Urinary bladder (tissue), 4 donors: ENCODE data around the gene NCBP3. TPM values are rescaled to one million over a fixed set of nuclear protein-coding genes. Genes with fewer than 3 reads are reported as not detected.
"Not testable (repeated sequence)": the region's sequence is repeated elsewhere in the genome, so short reads cannot be mapped to it uniquely, and the experiment has no call there.

Experiments
- DNase-seq: peaks from one replicate; pipeline ENCODE4 v3.0.0-alpha.2; 2015; ENCODE audit errors: extremely low spot score
- H3K27ac ChIP-seq: one replicate; pipeline ENCODE4 v1.5.1; 2013; ENCODE audit warnings: low read depth, mild to moderate bottlenecking, moderate library complexity
- H3K36me3 ChIP-seq: one replicate; pipeline ENCODE4 v1.6.1; 2013; ENCODE audit warnings: mild to moderate bottlenecking, moderate library complexity; ENCODE audit not compliant: insufficient read depth
- H3K4me1 ChIP-seq: one replicate; pipeline ENCODE4 v1.6.1; 2013; ENCODE audit warnings: mild to moderate bottlenecking, moderate library complexity; ENCODE audit not compliant: insufficient read depth
- H3K4me3 ChIP-seq: one replicate; pipeline ENCODE4 v1.5.1; 2013; ENCODE audit warnings: low read depth, low read length
- WGBS: extraction: QIAGEN DNeasy Blood & Tissue Kit; methylation state at CpG from one replicate; pipeline ENCODE4 v1.1.7; 2013; 5-methylcytosine and 5-hydroxymethylcytosine counted together
- polyA plus RNA-seq: library from polyadenylated mRNA; stranded (reverse); fragments of 200-250 nt; gene quantifications from one replicate; pipeline ENCODE4 v1.2.3, GENCODE V29; 2013
- total RNA-seq: library from RNA; depleted of rRNA; stranded (reverse); fragments of >200 nt; gene quantifications from one replicate; pipeline ENCODE4 v1.2.3, GENCODE V29; 2014
- donor health status: healthy with polysubstance abuse.
- donor health status: healthy.

The NCBP3 gene
- total and polyA plus RNA-seq, 2 donors: 21.2 to 42.0 TPM

GRCh38 chr17:3794152-3794551, 51.9 kb downstream of the NCBP3 start:
- H3K4me3 ChIP-seq, DNase-seq, H3K4me1 ChIP-seq, H3K27ac ChIP-seq, H3K36me3 ChIP-seq: not testable (repeated sequence)
- WGBS: 95% methylated on average over 9 of the region's 9 CpGs

GRCh38 chr17:3793258-3793657, 52.8 kb downstream of the NCBP3 start:
- H3K4me1 ChIP-seq, H3K4me3 ChIP-seq, H3K36me3 ChIP-seq, DNase-seq, H3K27ac ChIP-seq: not testable (repeated sequence)
- WGBS: 89% methylated on average over 7 of the region's 7 CpGs

- Histone ChIP-seq H3K36me3 (no peaks in the 10 kb centered on the region), H3K27ac (no peak overlapping the region), H3K4me1 (no peaks in the 10 kb centered on the region), H3K4me3 (no peak overlapping the region)
- DNase-seq: no peak
- 47% methylated on average over 6 of the region's 6 CpGs for WGBS
Measured at GRCh38 chr17:3792481-3792880, 53.6 kb downstream of the NCBP3 start.

- no peak overlapping the region for H3K4me3 ChIP-seq
- WGBS: 71% methylated on average over 2 of the region's 2 CpGs
- no peak overlapping the region for H3K27ac ChIP-seq
- DNase-seq: no peak
- no peaks in the 10 kb centered on the region for H3K4me1 ChIP-seq
- no peaks in the 10 kb centered on the region for H3K36me3 ChIP-seq
Measured at GRCh38 chr17:3788200-3788599, 57.8 kb downstream of the NCBP3 start.

GRCh38 chr17:3785323-3785722, 60.7 kb downstream of the NCBP3 start:
- not testable (repeated sequence) for H3K27ac ChIP-seq, H3K4me1 ChIP-seq, H3K36me3 ChIP-seq, DNase-seq, H3K4me3 ChIP-seq
- WGBS: 86% methylated on average over 5 of the region's 5 CpGs

GRCh38 chr17:3782751-3783150, 63.3 kb downstream of the NCBP3 start:
- WGBS: 83% methylated on average over 8 of the region's 8 CpGs
- Histone ChIP-seq H3K4me1 (no peaks in the 10 kb centered on the region), H3K4me3 (no peak overlapping the region), H3K27ac (no peak overlapping the region), H3K36me3 (no peaks in the 10 kb centered on the region)
- DNase-seq: no peak

GRCh38 chr17:3780986-3781385, 65.1 kb downstream of the NCBP3 start:
- WGBS: 77% methylated on average over 6 of the region's 6 CpGs

GRCh38 chr17:3777366-3778120, 68.5 kb downstream of the NCBP3 start:
- DNase-seq: no peak
- H3K4me1 ChIP-seq: no peaks in the 10 kb centered on the region
- H3K27ac ChIP-seq: no peak overlapping the region
- no peaks in the 10 kb centered on the region for H3K36me3 ChIP-seq
- no peak overlapping the region for H3K4me3 ChIP-seq
- 90% methylated on average over 20 of the region's 20 CpGs for WGBS

More at GRCh38 chr17:3780986-3781385, 65.1 kb downstream of the NCBP3 start:
- no peak overlapping the region for H3K27ac ChIP-seq
- no peak overlapping the region for H3K4me3 ChIP-seq
- H3K36me3 ChIP-seq: no peaks in the 10 kb centered on the region
- DNase-seq: no peak
- H3K4me1 ChIP-seq: no peaks in the 10 kb centered on the region

- Histone ChIP-seq H3K4me1 (no peaks in the 10 kb centered on the region), H3K36me3 (no peaks in the 10 kb centered on the region), H3K27ac (no peak overlapping the region), H3K4me3 (no peak overlapping the region)
- no peak for DNase-seq
- 95% methylated on average over 3 of the region's 3 CpGs for WGBS
Measured at GRCh38 chr17:3773966-3774365, 72.1 kb downstream of the NCBP3 start.

- no peak overlapping the region for H3K27ac ChIP-seq
- no peak overlapping the region for H3K4me3 ChIP-seq
- no peaks in the 10 kb centered on the region for H3K36me3 ChIP-seq
- DNase-seq: no peak
- 41% methylated on average over 5 of the region's 5 CpGs for WGBS
- no peaks in the 10 kb centered on the region for H3K4me1 ChIP-seq
Measured at GRCh38 chr17:3773511-3773910, 72.5 kb downstream of the NCBP3 start.

GRCh38 chr17:3772764-3773163, 73.3 kb downstream of the NCBP3 start:
- no peak overlapping the region for H3K27ac ChIP-seq
- H3K36me3 ChIP-seq: no peaks in the 10 kb centered on the region
- WGBS: 78% methylated on average over 12 of the region's 12 CpGs
- H3K4me3 ChIP-seq: no peak overlapping the region
- H3K4me1 ChIP-seq: no peaks in the 10 kb centered on the region
- DNase-seq: no peak

GRCh38 chr17:3771140-3771539, 74.9 kb downstream of the NCBP3 start:
- no peak overlapping the region for H3K27ac ChIP-seq
- 67% methylated on average over 16 of the region's 16 CpGs for WGBS
- no peak overlapping the region for H3K4me3 ChIP-seq
- no peaks in the 10 kb centered on the region for H3K4me1 ChIP-seq
- no peaks in the 10 kb centered on the region for H3K36me3 ChIP-seq
- no peak for DNase-seq

- WGBS: 70% methylated on average over 8 of the region's 8 CpGs
- DNase-seq: no peak
- no peaks in the 10 kb centered on the region for H3K4me1 ChIP-seq
- no peak overlapping the region for H3K4me3 ChIP-seq
- no peak overlapping the region for H3K27ac ChIP-seq
- no peaks in the 10 kb centered on the region for H3K36me3 ChIP-seq
Measured at GRCh38 chr17:3770466-3770865, 75.6 kb downstream of the NCBP3 start.

- H3K4me1 ChIP-seq: no peaks in the 10 kb centered on the region
- no peak for DNase-seq
- no peaks in the 10 kb centered on the region for H3K36me3 ChIP-seq
- no peak overlapping the region for H3K27ac ChIP-seq
- 45% methylated on average over 8 of the region's 8 CpGs for WGBS
- no peak overlapping the region for H3K4me3 ChIP-seq
Measured at GRCh38 chr17:3768769-3769168, 77.3 kb downstream of the NCBP3 start.

- Histone ChIP-seq H3K4me3 (no peak overlapping the region), H3K27ac (no peak overlapping the region), H3K36me3 (no peaks in the 10 kb centered on the region), H3K4me1 (no peaks in the 10 kb centered on the region)
- 84% methylated on average over 9 of the region's 9 CpGs for WGBS
- no peak for DNase-seq
Measured at GRCh38 chr17:3768341-3768740, 77.7 kb downstream of the NCBP3 start.
